KMS-11 (cell line): Measurements from ENCODE around the gene GNGT1.

Experiments used
- H2AFZ ChIP-seq: fragments of 200-600 bp; sonication (generic); 2 replicates; pipeline ENCODE4 v1.6.1; 2016; ENCODE audit warnings: antibody characterized with exemption, mixed run types, low read depth
- H3K27ac ChIP-seq: fragments of 200-600 bp; sonication (generic); 2 replicates; pipeline ENCODE4 v1.6.1; 2016; ENCODE audit warnings: mild to moderate bottlenecking, mixed run types
- H3K27me3 ChIP-seq: fragments of 200-600 bp; sonication (generic); 2 replicates; pipeline ENCODE4 v1.6.1; 2017; ENCODE audit warnings: mild to moderate bottlenecking, low read depth, mixed run types, moderate library complexity; ENCODE audit not compliant: insufficient read depth
- H3K36me3 ChIP-seq: fragments of 200-600 bp; sonication (generic); 2 replicates; pipeline ENCODE4 v1.6.1; 2017; ENCODE audit warnings: mild to moderate bottlenecking, mixed run types; ENCODE audit not compliant: insufficient read depth
- H3K4me1 ChIP-seq: fragments of 200-600 bp; sonication (generic); 2 replicates; pipeline ENCODE4 v1.6.1; 2016; ENCODE audit warnings: mild to moderate bottlenecking, low read depth, mixed run types; ENCODE audit not compliant: poor library complexity, severe bottlenecking
- H3K4me2 ChIP-seq: fragments of 200-600 bp; sonication (generic); 2 replicates; pipeline ENCODE4 v1.7.0; 2016; ENCODE audit warnings: mild to moderate bottlenecking, mixed run types
- H3K4me3 ChIP-seq: fragments of 200-600 bp; sonication (generic); IDR thresholded peaks from 2 replicates; pipeline ENCODE4 v1.6.1; 2017; ENCODE audit warnings: low read depth, low read length, mixed read lengths; ENCODE audit not compliant: insufficient read depth
- H3K79me2 ChIP-seq: fragments of 200-600 bp; sonication (generic); 2 replicates; pipeline ENCODE4 v1.6.1; 2016; ENCODE audit warnings: low read depth, mixed run types; ENCODE audit not compliant: insufficient read depth
- H3K9ac ChIP-seq: fragments of 200-600 bp; sonication (generic); 2 replicates; pipeline ENCODE4 v1.6.1; 2016; ENCODE audit warnings: mild to moderate bottlenecking, mixed run types
- H4K20me1 ChIP-seq: fragments of 200-600 bp; sonication (generic); 2 replicates; pipeline ENCODE4 v1.6.1; 2016; ENCODE audit warnings: mild to moderate bottlenecking, mixed run types; ENCODE audit not compliant: insufficient read depth
- TF ChIP-seq, protein P1 (sequence below): fragments of 200-600 bp; sonication (generic); conservative IDR thresholded peaks from 2 replicates; pipeline ENCODE4 v1.6.1; 2017; ENCODE audit warnings: low read depth, mild to moderate bottlenecking, antibody characterized with exemption, low read length, moderate library complexity, mixed read lengths

GNGT1 gene

DNA sequence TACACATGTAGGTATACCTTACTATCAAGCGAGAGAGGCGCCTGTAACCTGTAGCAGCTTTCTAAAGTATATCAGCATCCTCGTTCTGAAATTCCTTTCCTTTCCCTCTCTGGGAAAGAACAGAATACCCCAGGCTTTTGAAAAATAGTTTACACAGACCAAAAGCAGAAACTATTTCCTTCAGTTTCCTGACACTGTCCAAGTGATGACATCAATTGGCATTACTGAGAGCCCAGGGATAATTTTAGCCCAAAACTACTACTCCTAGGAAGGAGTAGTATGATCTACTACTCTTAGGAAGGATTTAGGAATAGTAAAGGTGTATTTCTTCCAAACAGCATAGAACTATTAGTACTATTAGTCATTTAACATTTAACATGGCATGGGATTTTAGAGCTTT is 21.2 kb downstream of the GNGT1 start:
- TF ChIP-seq, protein P1, sequence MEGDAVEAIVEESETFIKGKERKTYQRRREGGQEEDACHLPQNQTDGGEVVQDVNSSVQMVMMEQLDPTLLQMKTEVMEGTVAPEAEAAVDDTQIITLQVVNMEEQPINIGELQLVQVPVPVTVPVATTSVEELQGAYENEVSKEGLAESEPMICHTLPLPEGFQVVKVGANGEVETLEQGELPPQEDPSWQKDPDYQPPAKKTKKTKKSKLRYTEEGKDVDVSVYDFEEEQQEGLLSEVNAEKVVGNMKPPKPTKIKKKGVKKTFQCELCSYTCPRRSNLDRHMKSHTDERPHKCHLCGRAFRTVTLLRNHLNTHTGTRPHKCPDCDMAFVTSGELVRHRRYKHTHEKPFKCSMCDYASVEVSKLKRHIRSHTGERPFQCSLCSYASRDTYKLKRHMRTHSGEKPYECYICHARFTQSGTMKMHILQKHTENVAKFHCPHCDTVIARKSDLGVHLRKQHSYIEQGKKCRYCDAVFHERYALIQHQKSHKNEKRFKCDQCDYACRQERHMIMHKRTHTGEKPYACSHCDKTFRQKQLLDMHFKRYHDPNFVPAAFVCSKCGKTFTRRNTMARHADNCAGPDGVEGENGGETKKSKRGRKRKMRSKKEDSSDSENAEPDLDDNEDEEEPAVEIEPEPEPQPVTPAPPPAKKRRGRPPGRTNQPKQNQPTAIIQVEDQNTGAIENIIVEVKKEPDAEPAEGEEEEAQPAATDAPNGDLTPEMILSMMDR, result no peak
- no peaks in the 10 kb centered on the region for H3K79me2 ChIP-seq
- no peaks in the 10 kb centered on the region for H3K36me3 ChIP-seq
- no peak overlapping the region for H2AFZ ChIP-seq
- no peaks in the 10 kb centered on the region for H3K4me1 ChIP-seq
- no peak overlapping the region for H3K27ac ChIP-seq
- H3K27me3 ChIP-seq, result no peaks in the 10 kb centered on the region
- no peak overlapping the region for H3K9ac ChIP-seq
- H4K20me1 ChIP-seq, result no peaks in the 10 kb centered on the region
- no peak overlapping the region for H3K4me3 ChIP-seq
- H3K4me2 ChIP-seq, result no peak overlapping the region

DNA sequence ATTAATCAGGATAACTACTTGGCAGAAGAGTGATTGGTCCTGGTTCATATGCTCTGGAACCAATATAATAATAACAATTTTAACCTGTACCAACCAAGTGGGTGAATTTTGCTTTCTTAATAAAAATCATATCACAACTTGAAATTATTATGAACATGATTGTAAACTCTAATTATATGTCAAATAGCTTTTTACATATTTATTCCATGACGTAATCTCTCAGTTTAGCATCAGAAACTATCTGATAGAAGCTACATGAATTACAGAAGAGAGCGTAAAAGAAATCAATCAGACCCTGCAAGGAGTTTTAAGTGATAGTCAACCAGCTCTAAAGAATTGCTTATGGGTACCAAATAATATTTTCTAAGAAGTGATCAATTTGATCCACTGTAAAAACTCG is 25.3 kb downstream of the GNGT1 start:
- TF ChIP-seq, protein P1, result no peak
- Histone ChIP-seq H3K4me3 (no peak overlapping the region), H3K27ac (no peak overlapping the region), H3K4me2 (no peak overlapping the region), H3K36me3 (no peaks in the 10 kb centered on the region), H3K4me1 (no peaks in the 10 kb centered on the region), H3K9ac (no peak overlapping the region), H3K79me2 (no peaks in the 10 kb centered on the region), H4K20me1 (no peaks in the 10 kb centered on the region), H2AFZ (no peak overlapping the region), H3K27me3 (no peaks in the 10 kb centered on the region)

DNA sequence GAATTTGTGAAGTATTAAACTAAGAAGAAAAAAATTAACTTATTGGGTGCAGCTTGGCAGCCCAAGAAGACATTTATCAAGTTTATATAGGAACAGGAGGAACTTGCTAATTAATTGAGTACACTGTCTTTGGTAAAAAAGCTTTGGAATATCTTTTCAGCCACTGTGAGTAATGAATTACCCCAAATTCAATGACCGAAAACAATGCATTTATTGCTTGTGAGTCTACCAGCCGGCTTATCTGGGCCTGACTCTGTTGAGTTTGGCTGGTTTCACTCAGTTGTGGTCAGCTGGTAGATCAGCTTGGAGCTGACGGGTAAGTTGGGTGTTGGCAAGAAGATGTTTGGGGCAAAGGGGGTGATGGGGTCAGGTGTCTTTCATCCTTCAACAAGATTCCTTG is 26.8 kb downstream of the GNGT1 start:
- no peaks in the 10 kb centered on the region for H3K36me3 ChIP-seq
- TF ChIP-seq, protein P1, result no peak
- no peak overlapping the region for H3K4me2 ChIP-seq

DNA sequence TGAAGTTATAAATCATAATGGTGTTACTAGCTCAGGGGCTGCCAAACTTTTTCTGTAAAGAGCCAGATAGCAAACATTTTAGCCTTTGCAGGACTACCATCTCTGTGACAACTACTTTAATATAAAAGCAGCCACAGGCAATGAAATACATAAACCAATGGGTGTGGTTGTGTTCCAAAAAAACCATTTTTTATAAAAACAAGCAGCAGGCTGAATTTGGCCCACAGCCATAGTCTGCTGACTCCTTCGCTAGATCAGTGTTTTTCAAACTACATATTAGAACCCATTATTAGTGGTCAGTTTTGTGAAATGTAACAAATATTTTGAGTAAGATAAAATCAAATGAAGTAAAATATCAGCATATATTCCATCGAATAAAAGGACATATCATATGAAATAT is 28.7 kb downstream of the GNGT1 start:
- Histone ChIP-seq H3K4me3 (no peak overlapping the region), H3K36me3 (no peaks in the 10 kb centered on the region), H3K4me1 (no peaks in the 10 kb centered on the region), H3K27ac (no peak overlapping the region), H3K79me2 (no peaks in the 10 kb centered on the region), H3K27me3 (no peaks in the 10 kb centered on the region), H4K20me1 (no peaks in the 10 kb centered on the region), H3K4me2 (no peak overlapping the region), H3K9ac (no peak overlapping the region), H2AFZ (no peak overlapping the region)
- TF ChIP-seq, protein P1, result no peak

More for the DNA sequence above, 26.8 kb downstream of the GNGT1 start:
- no peak overlapping the region for H3K27ac ChIP-seq
- H3K9ac ChIP-seq, result no peak overlapping the region
- no peaks in the 10 kb centered on the region for H4K20me1 ChIP-seq
- no peaks in the 10 kb centered on the region for H3K27me3 ChIP-seq
- no peaks in the 10 kb centered on the region for H3K79me2 ChIP-seq
- no peak overlapping the region for H2AFZ ChIP-seq
- H3K4me3 ChIP-seq, result no peak overlapping the region
- no peaks in the 10 kb centered on the region for H3K4me1 ChIP-seq
